ENCODE results near the gene CRKL.

DNA sequence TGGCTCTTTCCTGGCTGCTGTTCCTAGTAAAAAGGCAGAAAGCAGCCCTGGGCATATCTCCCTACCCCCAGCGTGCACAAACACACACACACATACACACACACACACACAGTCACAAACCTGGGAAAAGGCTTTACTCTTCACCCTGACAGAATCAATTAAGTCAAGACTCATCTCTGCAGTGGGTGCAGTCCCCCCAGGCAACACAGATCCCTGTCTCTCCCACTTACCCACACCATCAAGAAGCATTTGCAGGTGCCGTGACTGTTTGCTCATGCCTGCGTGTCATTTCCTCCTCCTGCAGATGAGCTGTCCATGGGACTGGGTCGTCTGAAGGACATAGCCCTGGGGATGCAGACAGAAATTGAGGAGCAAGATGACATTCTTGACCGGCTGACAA is 29.8 kb upstream of the CRKL start:
- TF ChIP-seq, protein P1, sequence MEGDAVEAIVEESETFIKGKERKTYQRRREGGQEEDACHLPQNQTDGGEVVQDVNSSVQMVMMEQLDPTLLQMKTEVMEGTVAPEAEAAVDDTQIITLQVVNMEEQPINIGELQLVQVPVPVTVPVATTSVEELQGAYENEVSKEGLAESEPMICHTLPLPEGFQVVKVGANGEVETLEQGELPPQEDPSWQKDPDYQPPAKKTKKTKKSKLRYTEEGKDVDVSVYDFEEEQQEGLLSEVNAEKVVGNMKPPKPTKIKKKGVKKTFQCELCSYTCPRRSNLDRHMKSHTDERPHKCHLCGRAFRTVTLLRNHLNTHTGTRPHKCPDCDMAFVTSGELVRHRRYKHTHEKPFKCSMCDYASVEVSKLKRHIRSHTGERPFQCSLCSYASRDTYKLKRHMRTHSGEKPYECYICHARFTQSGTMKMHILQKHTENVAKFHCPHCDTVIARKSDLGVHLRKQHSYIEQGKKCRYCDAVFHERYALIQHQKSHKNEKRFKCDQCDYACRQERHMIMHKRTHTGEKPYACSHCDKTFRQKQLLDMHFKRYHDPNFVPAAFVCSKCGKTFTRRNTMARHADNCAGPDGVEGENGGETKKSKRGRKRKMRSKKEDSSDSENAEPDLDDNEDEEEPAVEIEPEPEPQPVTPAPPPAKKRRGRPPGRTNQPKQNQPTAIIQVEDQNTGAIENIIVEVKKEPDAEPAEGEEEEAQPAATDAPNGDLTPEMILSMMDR (tag by site-specific recombination; IDR thresholded peaks at IDR 0.05), result no peak
- TF ChIP-seq ZNF214 (tag by site-specific recombination; IDR thresholded peaks at IDR 0.05; ENCODE audit: borderline replicate concordance), result no peak
- TF ChIP-seq, protein P2, sequence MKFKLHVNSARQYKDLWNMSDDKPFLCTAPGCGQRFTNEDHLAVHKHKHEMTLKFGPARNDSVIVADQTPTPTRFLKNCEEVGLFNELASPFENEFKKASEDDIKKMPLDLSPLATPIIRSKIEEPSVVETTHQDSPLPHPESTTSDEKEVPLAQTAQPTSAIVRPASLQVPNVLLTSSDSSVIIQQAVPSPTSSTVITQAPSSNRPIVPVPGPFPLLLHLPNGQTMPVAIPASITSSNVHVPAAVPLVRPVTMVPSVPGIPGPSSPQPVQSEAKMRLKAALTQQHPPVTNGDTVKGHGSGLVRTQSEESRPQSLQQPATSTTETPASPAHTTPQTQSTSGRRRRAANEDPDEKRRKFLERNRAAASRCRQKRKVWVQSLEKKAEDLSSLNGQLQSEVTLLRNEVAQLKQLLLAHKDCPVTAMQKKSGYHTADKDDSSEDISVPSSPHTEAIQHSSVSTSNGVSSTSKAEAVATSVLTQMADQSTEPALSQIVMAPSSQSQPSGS (tag by site-specific recombination; IDR thresholded peaks at IDR 0.05; ENCODE audit: low read depth), result no peak
- TF ChIP-seq ZNF211 (tag by site-specific recombination; IDR thresholded peaks at IDR 0.05; ENCODE audit: low read depth), result no peak
- no peak for TF ChIP-seq ZNF664 (tag by site-specific recombination; IDR thresholded peaks at IDR 0.05)
- no peak for TF ChIP-seq ZBTB48 (tag by site-specific recombination; IDR thresholded peaks at IDR 0.05)
- no peak for TF ChIP-seq ZNF549 (tag by site-specific recombination; IDR thresholded peaks at IDR 0.05)
- TF ChIP-seq, protein P3, sequence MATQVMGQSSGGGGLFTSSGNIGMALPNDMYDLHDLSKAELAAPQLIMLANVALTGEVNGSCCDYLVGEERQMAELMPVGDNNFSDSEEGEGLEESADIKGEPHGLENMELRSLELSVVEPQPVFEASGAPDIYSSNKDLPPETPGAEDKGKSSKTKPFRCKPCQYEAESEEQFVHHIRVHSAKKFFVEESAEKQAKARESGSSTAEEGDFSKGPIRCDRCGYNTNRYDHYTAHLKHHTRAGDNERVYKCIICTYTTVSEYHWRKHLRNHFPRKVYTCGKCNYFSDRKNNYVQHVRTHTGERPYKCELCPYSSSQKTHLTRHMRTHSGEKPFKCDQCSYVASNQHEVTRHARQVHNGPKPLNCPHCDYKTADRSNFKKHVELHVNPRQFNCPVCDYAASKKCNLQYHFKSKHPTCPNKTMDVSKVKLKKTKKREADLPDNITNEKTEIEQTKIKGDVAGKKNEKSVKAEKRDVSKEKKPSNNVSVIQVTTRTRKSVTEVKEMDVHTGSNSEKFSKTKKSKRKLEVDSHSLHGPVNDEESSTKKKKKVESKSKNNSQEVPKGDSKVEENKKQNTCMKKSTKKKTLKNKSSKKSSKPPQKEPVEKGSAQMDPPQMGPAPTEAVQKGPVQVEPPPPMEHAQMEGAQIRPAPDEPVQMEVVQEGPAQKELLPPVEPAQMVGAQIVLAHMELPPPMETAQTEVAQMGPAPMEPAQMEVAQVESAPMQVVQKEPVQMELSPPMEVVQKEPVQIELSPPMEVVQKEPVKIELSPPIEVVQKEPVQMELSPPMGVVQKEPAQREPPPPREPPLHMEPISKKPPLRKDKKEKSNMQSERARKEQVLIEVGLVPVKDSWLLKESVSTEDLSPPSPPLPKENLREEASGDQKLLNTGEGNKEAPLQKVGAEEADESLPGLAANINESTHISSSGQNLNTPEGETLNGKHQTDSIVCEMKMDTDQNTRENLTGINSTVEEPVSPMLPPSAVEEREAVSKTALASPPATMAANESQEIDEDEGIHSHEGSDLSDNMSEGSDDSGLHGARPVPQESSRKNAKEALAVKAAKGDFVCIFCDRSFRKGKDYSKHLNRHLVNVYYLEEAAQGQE (tag by site-specific recombination; IDR thresholded peaks at IDR 0.05), result no peak

Measured in HEK293 (cell line).